ENCODE data around the gene PLEKHA5. TPM values are rescaled to one million over a fixed set of nuclear protein-coding genes. Genes with fewer than 3 reads are reported as not detected.
"Not testable (repeated sequence)": the region's sequence is repeated elsewhere in the genome, so short reads cannot be mapped to it uniquely, and the experiment has no call there.

Gene PLEKHA5
- total RNA-seq, 2 donors from 2014 or later = 8.9 to 10.3 TPM

- no peak overlapping the region for H3K27ac Mint-ChIP-seq
- no peak for DNase-seq
- no peak for ATAC-seq
- H3K27me3 Mint-ChIP-seq = no peaks in the 10 kb centered on the region
- H3K36me3 Mint-ChIP-seq (ENCODE audit: low read depth) = peaks cover 3% of the 10 kb centered on the region
- H3K9me3 ChIP-seq (ENCODE audit: control insufficient read depth, low read length, poor library complexity, severe bottlenecking) = no peaks in the 10 kb centered on the region
- H3K4me3 Mint-ChIP-seq = no peak overlapping the region
- H3K4me1 Mint-ChIP-seq = no peaks in the 10 kb centered on the region
Measured at GRCh38 chr12:19161216-19161615, 31.7 kb downstream of the PLEKHA5 start.

- DNase-seq (no peak), ATAC-seq (no peak)
- Mint-ChIP-seq H3K36me3 (ENCODE audit: low read depth) (peaks cover 3% of the 10 kb centered on the region), H3K27ac (no peak overlapping the region), H3K27me3 (no peaks in the 10 kb centered on the region), H3K4me3 (no peak overlapping the region), H3K4me1 (no peaks in the 10 kb centered on the region)
- no peaks in the 10 kb centered on the region for H3K9me3 ChIP-seq (ENCODE audit: control insufficient read depth, low read length, poor library complexity, severe bottlenecking)
Measured at GRCh38 chr12:19165451-19165850, 35.9 kb downstream of the PLEKHA5 start.

- Mint-ChIP-seq H3K27me3 (no peaks in the 10 kb centered on the region), H3K36me3 (ENCODE audit: low read depth) (peaks cover 3% of the 10 kb centered on the region), H3K27ac (no peak overlapping the region), H3K4me1 (no peaks in the 10 kb centered on the region), H3K4me3 (no peak overlapping the region)
- H3K9me3 ChIP-seq (ENCODE audit: control insufficient read depth, low read length, poor library complexity, severe bottlenecking) = no peaks in the 10 kb centered on the region
- no peak for ATAC-seq
- DNase-seq = no peak
Measured at GRCh38 chr12:19166387-19166786, 36.9 kb downstream of the PLEKHA5 start.

GRCh38 chr12:19166956-19167355 lies 37.4 kb downstream of the PLEKHA5 start:
- H3K4me1 Mint-ChIP-seq = no peaks in the 10 kb centered on the region
- no peaks in the 10 kb centered on the region for H3K27me3 Mint-ChIP-seq

GRCh38 chr12:19167708-19168107 lies 38.2 kb downstream of the PLEKHA5 start:
- no peak for ATAC-seq
- H3K4me3 Mint-ChIP-seq = no peak overlapping the region
- H3K4me1 Mint-ChIP-seq = no peaks in the 10 kb centered on the region

More at GRCh38 chr12:19166956-19167355, 37.4 kb downstream of the PLEKHA5 start:
- Mint-ChIP-seq H3K36me3 (ENCODE audit: low read depth) (peaks cover 3% of the 10 kb centered on the region), H3K4me3 (no peak overlapping the region), H3K27ac (no peak overlapping the region)
- no peak for DNase-seq
- H3K9me3 ChIP-seq (ENCODE audit: control insufficient read depth, low read length, poor library complexity, severe bottlenecking) = no peaks in the 10 kb centered on the region
- no peak for ATAC-seq

GRCh38 chr12:19168644-19169043 lies 39.1 kb downstream of the PLEKHA5 start:
- Mint-ChIP-seq H3K4me3 (no peak overlapping the region), H3K4me1 (no peaks in the 10 kb centered on the region), H3K27me3 (no peaks in the 10 kb centered on the region), H3K27ac (no peak overlapping the region), H3K36me3 (ENCODE audit: low read depth) (peaks cover 3% of the 10 kb centered on the region)
- H3K9me3 ChIP-seq (ENCODE audit: control insufficient read depth, low read length, poor library complexity, severe bottlenecking) = no peaks in the 10 kb centered on the region
- ATAC-seq (no peak), DNase-seq (no peak)

More at GRCh38 chr12:19167708-19168107, 38.2 kb downstream of the PLEKHA5 start:
- DNase-seq = no peak
- H3K9me3 ChIP-seq (ENCODE audit: control insufficient read depth, low read length, poor library complexity, severe bottlenecking) = no peaks in the 10 kb centered on the region
- no peak overlapping the region for H3K27ac Mint-ChIP-seq
- H3K36me3 Mint-ChIP-seq (ENCODE audit: low read depth) = peaks cover 3% of the 10 kb centered on the region
- no peaks in the 10 kb centered on the region for H3K27me3 Mint-ChIP-seq

- DNase-seq (no peak), ATAC-seq (no peak)
- H3K36me3 Mint-ChIP-seq (ENCODE audit: low read depth) = peaks cover 3% of the 10 kb centered on the region
- H3K27ac Mint-ChIP-seq = no peak overlapping the region
- H3K4me1 Mint-ChIP-seq = no peaks in the 10 kb centered on the region
- H3K9me3 ChIP-seq (ENCODE audit: control insufficient read depth, low read length, poor library complexity, severe bottlenecking) = no peaks in the 10 kb centered on the region
- no peak overlapping the region for H3K4me3 Mint-ChIP-seq
- no peaks in the 10 kb centered on the region for H3K27me3 Mint-ChIP-seq
Measured at GRCh38 chr12:19169222-19169621, 39.7 kb downstream of the PLEKHA5 start.

- not testable (repeated sequence) for H3K9me3 ChIP-seq (ENCODE audit: control insufficient read depth, low read length, poor library complexity, severe bottlenecking); ATAC-seq; H3K4me3 Mint-ChIP-seq; H3K36me3 Mint-ChIP-seq (ENCODE audit: low read depth); DNase-seq; H3K4me1 Mint-ChIP-seq; H3K27ac Mint-ChIP-seq; H3K27me3 Mint-ChIP-seq
Measured at GRCh38 chr12:19170286-19170685, 40.8 kb downstream of the PLEKHA5 start.

GRCh38 chr12:19171731-19172130 lies 42.2 kb downstream of the PLEKHA5 start:
- H3K27ac Mint-ChIP-seq = no peak overlapping the region
- no peaks in the 10 kb centered on the region for H3K36me3 Mint-ChIP-seq (ENCODE audit: low read depth)
- H3K27me3 Mint-ChIP-seq = no peaks in the 10 kb centered on the region
- no peaks in the 10 kb centered on the region for H3K9me3 ChIP-seq (ENCODE audit: control insufficient read depth, low read length, poor library complexity, severe bottlenecking)
- no peak overlapping the region for H3K4me3 Mint-ChIP-seq
- H3K4me1 Mint-ChIP-seq = no peaks in the 10 kb centered on the region
- no peak for ATAC-seq
- no peak for DNase-seq

GRCh38 chr12:19177754-19178153 lies 48.2 kb downstream of the PLEKHA5 start:
- H3K9me3 ChIP-seq (ENCODE audit: control insufficient read depth, low read length, poor library complexity, severe bottlenecking) = no peaks in the 10 kb centered on the region
- ATAC-seq = no peak
- DNase-seq = no peak
- no peak overlapping the region for H3K27ac Mint-ChIP-seq
- H3K4me1 Mint-ChIP-seq = no peaks in the 10 kb centered on the region
- H3K36me3 Mint-ChIP-seq (ENCODE audit: low read depth) = no peaks in the 10 kb centered on the region
- H3K27me3 Mint-ChIP-seq = no peaks in the 10 kb centered on the region
- no peak overlapping the region for H3K4me3 Mint-ChIP-seq

- ATAC-seq (no peak), DNase-seq (no peak)
- peaks cover 4% of the 10 kb centered on the region for H3K4me1 Mint-ChIP-seq
- H3K27me3 Mint-ChIP-seq = no peaks in the 10 kb centered on the region
- no peak overlapping the region for H3K27ac Mint-ChIP-seq
- H3K36me3 Mint-ChIP-seq (ENCODE audit: low read depth) = no peaks in the 10 kb centered on the region
- no peak overlapping the region for H3K4me3 Mint-ChIP-seq
- H3K9me3 ChIP-seq (ENCODE audit: control insufficient read depth, low read length, poor library complexity, severe bottlenecking) = no peaks in the 10 kb centered on the region
Measured at GRCh38 chr12:19179986-19180385, 50.5 kb downstream of the PLEKHA5 start.

- H3K4me1 Mint-ChIP-seq = peaks cover 6% of the 10 kb centered on the region
- no peak for ATAC-seq
- H3K36me3 Mint-ChIP-seq (ENCODE audit: low read depth) = no peaks in the 10 kb centered on the region
- H3K9me3 ChIP-seq (ENCODE audit: control insufficient read depth, low read length, poor library complexity, severe bottlenecking) = no peaks in the 10 kb centered on the region
- no peak overlapping the region for H3K4me3 Mint-ChIP-seq
- H3K27me3 Mint-ChIP-seq = no peaks in the 10 kb centered on the region
- no peak overlapping the region for H3K27ac Mint-ChIP-seq
- DNase-seq = no peak
Measured at GRCh38 chr12:19181666-19182426, 52.3 kb downstream of the PLEKHA5 start.

- Mint-ChIP-seq H3K4me3 (no peak overlapping the region), H3K27me3 (no peaks in the 10 kb centered on the region), H3K4me1 (peaks cover 6% of the 10 kb centered on the region), H3K36me3 (ENCODE audit: low read depth) (no peaks in the 10 kb centered on the region), H3K27ac (no peak overlapping the region)
- H3K9me3 ChIP-seq (ENCODE audit: control insufficient read depth, low read length, poor library complexity, severe bottlenecking) = no peaks in the 10 kb centered on the region
- DNase-seq = no peak
- no peak for ATAC-seq
Measured at GRCh38 chr12:19183121-19183838, 53.7 kb downstream of the PLEKHA5 start.
